Upper lobe of left lung (tissue), 6 donors: Measurements from ENCODE around the gene NEK1. TPM values are rescaled to one million over a fixed set of nuclear protein-coding genes. Genes with fewer than 3 reads are reported as not detected.

ENCODE experiments used
- ATAC-seq, 2 donors: fragments of 200-7000 bp; cut with Tn5 transposase; one replicate each; pipeline ENCODE4 v1.9.1; 2022; ENCODE audit warnings: mild to moderate bottlenecking in 2 of 2, moderate library complexity in 2 of 2; ENCODE audit not compliant: low FRiP score in 2 of 2
- DNase-seq, 2 donors: peaks; one replicate each; pipeline ENCODE4 v3.0.0-alpha.2; 2019 to 2020
- H3K27ac ChIP-seq, 4 donors: fragments of 200-600 bp; sonication (generic); one replicate each; pipeline ENCODE4 v1.5.1; 2016 to 2019
- H3K27me3 ChIP-seq, 4 donors: fragments of 200-600 bp; sonication (generic); one replicate each; pipeline ENCODE4 v1.5.1; 2017 to 2019
- H3K36me3 ChIP-seq, 4 donors: fragments of 200-600 bp; sonication (generic); one replicate each; pipeline ENCODE4 v1.5.1; 2016 to 2019
- H3K4me1 ChIP-seq, 4 donors: fragments of 200-600 bp; sonication (generic); one replicate each; pipeline ENCODE4 v1.5.1; 2018 to 2019
- H3K4me3 ChIP-seq, 4 donors: fragments of 200-600 bp; sonication (generic); one replicate each; pipeline ENCODE4 v1.5.1; 2017 to 2019; ENCODE audit warnings: mild to moderate bottlenecking in 2 of 4, moderate library complexity in 1 of 4
- H3K9me3 ChIP-seq, 4 donors: fragments of 200-600 bp; sonication (generic); one replicate each; pipeline ENCODE4 v1.5.1; 2018 to 2019
- CTCF ChIP-seq, 6 experiments: fragments of 450-650 bp in 4 of 6; fragments of 200-600 bp in 2 of 6; sonication (generic) in 2 of 6; IDR thresholded peaks; one replicate each; pipeline ENCODE4 v1.5.1; 2016 to 2019; ENCODE audit warnings: antibody characterized with exemption in 6 of 6
- EP300 ChIP-seq, 4 donors: sonication (generic); formaldehyde crosslinking; IDR thresholded peaks; one replicate each; pipeline ENCODE4 v1.5.1; 2017; ENCODE audit warnings: antibody characterized with exemption in 4 of 4, control low read depth in 2 of 4
- POLR2A ChIP-seq, 4 donors: fragments of 450-650 bp; IDR thresholded peaks; one replicate each; pipeline ENCODE4 v1.5.1; 2016 to 2017; ENCODE audit warnings: antibody characterized with exemption in 4 of 4, mild to moderate bottlenecking in 2 of 4
- POLR2AphosphoS5 ChIP-seq, 2 donors: sonication (generic); formaldehyde crosslinking; IDR thresholded peaks; one replicate each; pipeline ENCODE4 v1.5.1; 2017; ENCODE audit warnings: antibody characterized with exemption in 2 of 2
- WGBS, 2 donors: methylation state at CpG; one replicate each; pipeline ENCODE4 v1.1.5; 2017 to 2018; 5-methylcytosine and 5-hydroxymethylcytosine counted together
- total RNA-seq, 6 donors: library from RNA; depleted of rRNA in 4 of 6; stranded (reverse); fragments of >200 nt in 4 of 6; gene quantifications; one replicate each; pipeline versions ENCODE4 v1.1.0 to v1.2.1, GENCODE V29; 2016 to 2021
- donor health status: DM: no; HTN: no; CAD: no; lungs with moderate emphysema.
- donor health status: DM: no; HTN: yes; CAD: no; lungs with severe emphysema.

The NEK1 gene
- total RNA-seq, 6 donors from 2014 or later, result 6.9 to 24.2 (median 10.3) TPM

- Histone ChIP-seq H3K4me1 (peaks cover 0 to 3% (median 0%) of the 10 kb centered on the region in 4 donors), H3K4me3 (no peak overlapping the region), H3K36me3 (no peaks in the 10 kb centered on the region), H3K27ac (no peak overlapping the region), H3K27me3 (no peaks in the 10 kb centered on the region), H3K9me3 (no peaks in the 10 kb centered on the region)
- TF ChIP-seq CTCF (IDR thresholded peaks at IDR 0.05) (peak; percentile 14 to 60 (median 40)), POLR2A (IDR thresholded peaks at IDR 0.05) (no peak)
- WGBS, 2 donors, result 23 to 26% methylated on average over 7 of the region's 7 CpGs
- ATAC-seq (peak in 1 of 2 donors; percentile 61), DNase-seq (no peak)
Observed at GRCh38 chr4:169485791-169486742, 126.3 kb downstream of the NEK1 start.

GRCh38 chr4:169485086-169485485 is 127.3 kb downstream of the NEK1 start:
- no peaks in the 10 kb centered on the region for H3K27me3 ChIP-seq
- no peak for TF ChIP-seq POLR2A (IDR thresholded peaks at IDR 0.05)
- TF ChIP-seq EP300 (IDR thresholded peaks at IDR 0.05), result no peak
- no peak for TF ChIP-seq CTCF (IDR thresholded peaks at IDR 0.05)
- no peak for TF ChIP-seq POLR2AphosphoS5 (IDR thresholded peaks at IDR 0.05)
- no peak for ATAC-seq
- H3K36me3 ChIP-seq, result no peaks in the 10 kb centered on the region
- H3K9me3 ChIP-seq, result no peaks in the 10 kb centered on the region
- no peak overlapping the region for H3K4me3 ChIP-seq
- no peak for DNase-seq
- H3K4me1 ChIP-seq, result peaks cover 0 to 3% (median 0%) of the 10 kb centered on the region in 4 donors
- H3K27ac ChIP-seq, result no peak overlapping the region

DNA sequence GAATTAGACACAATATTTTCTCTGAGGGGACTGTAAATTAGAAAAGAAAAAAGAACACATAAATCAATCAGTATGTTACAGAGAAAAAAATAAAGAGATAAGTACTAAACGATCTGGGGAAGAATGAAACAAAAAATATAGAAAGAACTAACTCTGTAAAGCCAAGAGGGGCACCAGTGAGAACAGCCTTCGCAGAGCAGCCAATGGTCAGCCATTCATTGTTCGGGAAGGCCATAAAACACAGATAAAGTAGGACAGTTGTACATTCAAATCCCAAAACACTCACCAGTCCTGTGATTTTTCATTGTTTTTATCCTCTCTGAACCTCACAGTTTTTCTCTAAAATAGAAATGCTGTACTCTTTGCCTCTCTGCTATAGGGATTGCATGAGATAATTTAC is 127.9 kb downstream of the NEK1 start:
- H3K4me1 ChIP-seq, result peaks cover 0 to 3% (median 0%) of the 10 kb centered on the region in 4 donors
- 69 to 75% methylated on average over 3 of the region's 3 CpGs for WGBS, 2 donors
- no peak overlapping the region for H3K27ac ChIP-seq
- H3K27me3 ChIP-seq, result no peaks in the 10 kb centered on the region
- no peak for ATAC-seq
- TF ChIP-seq CTCF (IDR thresholded peaks at IDR 0.05) (no peak), EP300 (IDR thresholded peaks at IDR 0.05) (no peak), POLR2AphosphoS5 (IDR thresholded peaks at IDR 0.05) (no peak), POLR2A (IDR thresholded peaks at IDR 0.05) (no peak)
- H3K4me3 ChIP-seq, result no peak overlapping the region
- no peaks in the 10 kb centered on the region for H3K9me3 ChIP-seq
- no peak for DNase-seq
- H3K36me3 ChIP-seq, result no peaks in the 10 kb centered on the region

- ATAC-seq (no peak), DNase-seq (no peak)
- no peaks in the 10 kb centered on the region for H3K9me3 ChIP-seq
- no peaks in the 10 kb centered on the region for H3K4me1 ChIP-seq
- H3K27me3 ChIP-seq, result no peaks in the 10 kb centered on the region
- H3K36me3 ChIP-seq, result peaks cover 0 to 3% (median 0%) of the 10 kb centered on the region in 4 donors
- no peak overlapping the region for H3K4me3 ChIP-seq
- 81 to 85% methylated on average over 3 of the region's 3 CpGs for WGBS, 2 donors
- no peak for TF ChIP-seq POLR2AphosphoS5 (IDR thresholded peaks at IDR 0.05)
- no peak for TF ChIP-seq POLR2A (IDR thresholded peaks at IDR 0.05)
- no peak for TF ChIP-seq CTCF (IDR thresholded peaks at IDR 0.05)
- no peak for TF ChIP-seq EP300 (IDR thresholded peaks at IDR 0.05)
- no peak overlapping the region for H3K27ac ChIP-seq
Observed at GRCh38 chr4:169464080-169464479, 148.3 kb downstream of the NEK1 start.
